SK-N-SH (cell line): ENCODE measurements around the gene DPEP3. TPM values are rescaled to one million over a fixed set of nuclear protein-coding genes. Genes with fewer than 3 reads are reported as not detected.
A peak's percentile ranks its signal among the peaks of the same experiment; 100 is the strongest.
"Not testable (repeated sequence)": the region's sequence is repeated elsewhere in the genome, so short reads cannot be mapped to it uniquely, and the experiment has no call there.

ENCODE experiments used
- CTCF ChIA-PET: fragments of 300-600, 350-600 bp; formaldehyde crosslinking; extraction: SDS; loops from one replicate; lab custom pipeline; 2021; lab: Yijun Ruan, JAX
- POLR2A ChIA-PET: fragments of 350-600 bp; sonication (Branson Sonifier 250); formaldehyde crosslinking; extraction: SDS; loops from one replicate; lab custom pipeline; 2020; ENCODE audit warnings: antibody characterized with exemption, inconsistent platforms; lab: Yijun Ruan, JAX
- DNase-seq: peaks from one replicate; pipeline ENCODE4 v3.0.0; 2012
- H2AFZ ChIP-seq: fragments of 200-600 bp; sonication (generic); 2 replicates; pipeline ENCODE4 v1.8.1; 2016; ENCODE audit warnings: antibody characterized with exemption, mild to moderate bottlenecking, low read depth
- H3F3A ChIP-seq: fragments of 200-600 bp; sonication (generic); replicated peaks from 2 replicates; pipeline ENCODE3; 2016; ENCODE audit warnings: antibody characterized with exemption, mild to moderate bottlenecking; ENCODE audit not compliant: insufficient read depth
- H3K27ac ChIP-seq, 2 experiments: fragments of 200-500 bp in 1 of 2; fragments of 200-600 bp in 1 of 2; sonication (Bioruptor generic) in 1 of 2; sonication (generic), shearing (Covaris generic) in 1 of 2; 2 replicates each; pipeline versions ENCODE4 v1.5.1 to v1.6.1; 2014 to 2016; ENCODE audit warnings: low read depth in 2 of 2, inconsistent platforms in 1 of 2, low read length in 1 of 2, mild to moderate bottlenecking in 1 of 2, mixed read lengths in 1 of 2
- H3K27me3 ChIP-seq: fragments of 200-600 bp; sonication (generic), shearing (Covaris generic); 2 replicates; pipeline ENCODE4 v1.6.1; 2016; ENCODE audit warnings: mixed run types; ENCODE audit not compliant: insufficient read depth
- H3K36me3 ChIP-seq, 2 experiments: fragments of 200-500 bp in 1 of 2; fragments of 200-600 bp in 1 of 2; sonication (Bioruptor generic) in 1 of 2; sonication (generic) in 1 of 2; replicated peaks in 1 of 2; 2 replicates each; pipeline versions ENCODE3 to v1.5.1; 2014 to 2016; ENCODE audit warnings: low read length in 1 of 2, mild to moderate bottlenecking in 1 of 2; ENCODE audit not compliant: insufficient read depth in 2 of 2, control insufficient read depth in 1 of 2
- H3K4me1 ChIP-seq, 2 experiments: fragments of 200-500 bp in 1 of 2; fragments of 200-600 bp in 1 of 2; sonication (Bioruptor generic) in 1 of 2; sonication (generic), shearing (Covaris generic) in 1 of 2; 2 replicates each; pipeline versions ENCODE4 v1.5.1 to v1.6.1; 2014 to 2016; ENCODE audit warnings: low read depth in 1 of 2, low read length in 1 of 2, mixed run types in 1 of 2; ENCODE audit not compliant: insufficient read depth in 2 of 2, control insufficient read depth in 1 of 2
- H3K4me2 ChIP-seq: fragments of 200-600 bp; sonication (generic), shearing (Covaris generic); 2 replicates; pipeline ENCODE4 v1.6.1; 2017; ENCODE audit warnings: mixed run types
- H3K4me3 ChIP-seq, 2 experiments: fragments of 200-500 bp in 1 of 2; fragments of 200-600 bp in 1 of 2; sonication (Bioruptor generic) in 1 of 2; sonication (generic), shearing (Covaris generic) in 1 of 2; 2 replicates each; pipeline versions ENCODE4 v1.5.1 to v1.8.1; 2014 to 2016; ENCODE audit warnings: low read depth in 2 of 2, inconsistent platforms in 1 of 2, low read length in 1 of 2, mild to moderate bottlenecking in 1 of 2, mixed read lengths in 1 of 2, moderate library complexity in 1 of 2
- H3K79me2 ChIP-seq: fragments of 200-600 bp; sonication (generic); 2 replicates; pipeline ENCODE4 v1.8.1; 2017; ENCODE audit warnings: mild to moderate bottlenecking; ENCODE audit not compliant: insufficient read depth
- H3K9ac ChIP-seq: fragments of 200-600 bp; sonication (generic); 2 replicates; pipeline ENCODE4 v1.6.1; 2017; ENCODE audit warnings: mixed run types
- H3K9me2 ChIP-seq: fragments of 200-600 bp; sonication (generic); 2 replicates; pipeline ENCODE4 v1.6.1; 2017; ENCODE audit warnings: mixed run types
- H3K9me3 ChIP-seq: fragments of 200-600 bp; sonication (generic); 2 replicates; pipeline ENCODE4 v1.6.1; 2017; ENCODE audit warnings: mixed run types, mild to moderate bottlenecking, moderate library complexity
- H4K20me1 ChIP-seq: fragments of 200-600 bp; sonication (generic); 2 replicates; pipeline ENCODE4 v1.6.1; 2017; ENCODE audit warnings: mild to moderate bottlenecking, mixed run types; ENCODE audit not compliant: insufficient read depth
- CHD2 ChIP-seq: fragments of 150-350 bp; IDR thresholded peaks from 2 replicates; pipeline ENCODE4 v1.6.1; 2018; ENCODE audit warnings: low read length; ENCODE audit not compliant: partially characterized antibody
- MXI1 ChIP-seq: IDR thresholded peaks from 2 replicates; pipeline ENCODE4 v1.6.1; 2012; ENCODE audit warnings: mild to moderate bottlenecking, low read depth, low read length, improper control_type of control experiment
- NRF1 ChIP-seq: IDR thresholded peaks from 2 replicates; pipeline ENCODE4 v1.6.1; 2012; ENCODE audit warnings: low read depth, mild to moderate bottlenecking, low read length
- POLR2AphosphoS5 ChIP-seq: IDR thresholded peaks from 2 replicates; pipeline ENCODE4 v1.6.1; 2012; ENCODE audit warnings: low read depth, low read length
- TAF1 ChIP-seq: IDR thresholded peaks from 2 replicates; pipeline ENCODE4 v1.6.1; 2012; ENCODE audit warnings: low read depth, mild to moderate bottlenecking, low read length, moderate library complexity, borderline replicate concordance
- TCF12 ChIP-seq: IDR thresholded peaks from 2 replicates; pipeline ENCODE4 v1.4.0; 2012
- TEAD4 ChIP-seq: IDR thresholded peaks from 2 replicates; pipeline ENCODE4 v1.4.0; 2012; ENCODE audit warnings: mild to moderate bottlenecking, borderline replicate concordance; ENCODE audit not compliant: insufficient read depth
- USF1 ChIP-seq: IDR thresholded peaks from 2 replicates; pipeline ENCODE4 v1.4.0; 2012; ENCODE audit warnings: low read depth, borderline replicate concordance
- ZBTB33 ChIP-seq: IDR thresholded peaks from 2 replicates; pipeline ENCODE4 v1.4.0; 2012; ENCODE audit warnings: low read depth, borderline replicate concordance
- WGBS: methylation state at CpG from one replicate; pipeline ENCODE4 v1.1.6; 2017; ENCODE audit warnings: low lambda C conversion rate; 5-methylcytosine and 5-hydroxymethylcytosine counted together
- polyA plus RNA-seq, 3 experiments: library from polyadenylated mRNA; depleted of rRNA; stranded (reverse); fragments of >200 nt; gene quantifications; 2 replicates each; pipeline ENCODE4 v1.2.3, GENCODE V29; 2012

The DPEP3 gene
- polyA plus RNA-seq, 1 of the 3 experiments (the other 2 are of a cell fraction) = not detected

GRCh38 chr16:67996666-67997065, 16.4 kb upstream of the DPEP3 start:
- Histone ChIP-seq H3K4me2 (no peak overlapping the region), H3K4me1 (peaks cover 0 to 7% of the 10 kb centered on the region in 2 experiments; a peak in 1 of 4 replicates), H3K27ac (no peak overlapping the region), H4K20me1 (no peaks in the 10 kb centered on the region), H3K79me2 (no peaks in the 10 kb centered on the region), H3K4me3 (no peak overlapping the region), H3F3A (no peaks in the 10 kb centered on the region), H2AFZ (no peak overlapping the region), H3K9me3 (no peaks in the 10 kb centered on the region), H3K36me3 (no peaks in the 10 kb centered on the region), H3K9me2 (no peaks in the 10 kb centered on the region), H3K9ac (no peak overlapping the region), H3K27me3 (no peaks in the 10 kb centered on the region)
- WGBS = 94% methylated on average over 5 of the region's 5 CpGs
- TF ChIP-seq CHD2 = no peak
- TF ChIP-seq NRF1 = no peak
- ChIA-PET CTCF (interaction anchor here (0.6 to 2.2 kb wide), 2 partner anchors 25 to 31 kb away, joined by 3 to 6 read pairs; no protein-coding TSS in a partner anchor), POLR2A (no interaction called here)
- no peak for DNase-seq

GRCh38 chr16:67995423-67995822, 15.1 kb upstream of the DPEP3 start:
- Histone ChIP-seq H3K4me3 (no peak overlapping the region), H3K79me2 (no peaks in the 10 kb centered on the region), H3K4me1 (peaks cover 0 to 7% of the 10 kb centered on the region in 2 experiments; a peak in 1 of 4 replicates), H4K20me1 (no peaks in the 10 kb centered on the region), H3K9me3 (no peaks in the 10 kb centered on the region), H3K36me3 (no peaks in the 10 kb centered on the region), H3F3A (no peaks in the 10 kb centered on the region), H3K9ac (no peak overlapping the region), H2AFZ (no peak overlapping the region), H3K4me2 (no peak overlapping the region), H3K9me2 (no peaks in the 10 kb centered on the region), H3K27me3 (no peaks in the 10 kb centered on the region), H3K27ac (no peak overlapping the region)
- WGBS = 67% methylated on average over 4 of the region's 5 CpGs
- DNase-seq = no peak
- TF ChIP-seq TEAD4 (no peak), MXI1 (no peak), POLR2AphosphoS5 (no peak), NRF1 (no peak), ZBTB33 (no peak), TCF12 (no peak), USF1 (no peak), TAF1 (no peak)
- POLR2A ChIA-PET = no interaction called here
- CTCF ChIA-PET = interaction anchor here (2.2 kb wide), 2 partner anchors 27 to 54 kb away, joined by 5 to 6 read pairs; no protein-coding TSS in a partner anchor

GRCh38 chr16:67994040-67994408, 13.7 kb upstream of the DPEP3 start:
- no CpG with 5 or more reads among the region's 6 CpGs for WGBS
- H3K9ac ChIP-seq, DNase-seq, H3K27ac ChIP-seq, H3K9me3 ChIP-seq, H3K4me3 ChIP-seq, H4K20me1 ChIP-seq, H3K4me1 ChIP-seq, H3F3A ChIP-seq, POLR2A ChIA-PET, H3K79me2 ChIP-seq, H3K36me3 ChIP-seq, H3K9me2 ChIP-seq, H3K4me2 ChIP-seq, H3K27me3 ChIP-seq: not testable (repeated sequence)
- H2AFZ ChIP-seq = peak overlapping the region; percentile 84
- CTCF ChIA-PET = interaction anchor here (0.6 to 3.9 kb wide), 13 partner anchors 9 to 447 kb away, joined by 3 to 25 read pairs (median 4); no protein-coding TSS in a partner anchor
